HG02610 (cell line): ENCODE results near the gene TRIM33.
A peak's percentile ranks its signal among the peaks of the same experiment; 100 is the strongest.
"Not testable (repeated sequence)": the region's sequence is repeated elsewhere in the genome, so short reads cannot be mapped to it uniquely, and the experiment has no call there.

Experiments used
- ATAC-seq: cut with Tn5 transposase; IDR thresholded peaks from one replicate; pipeline ENCODE4 v1.9.1; 2021; ENCODE audit warnings: mild to moderate bottlenecking, moderate library complexity; ENCODE audit not compliant: unreplicated experiment

Gene TRIM33

GRCh38 chr1:114512595-114513280 lies 1.7 kb upstream of the TRIM33 start:
- no peak for ATAC-seq

DNA sequence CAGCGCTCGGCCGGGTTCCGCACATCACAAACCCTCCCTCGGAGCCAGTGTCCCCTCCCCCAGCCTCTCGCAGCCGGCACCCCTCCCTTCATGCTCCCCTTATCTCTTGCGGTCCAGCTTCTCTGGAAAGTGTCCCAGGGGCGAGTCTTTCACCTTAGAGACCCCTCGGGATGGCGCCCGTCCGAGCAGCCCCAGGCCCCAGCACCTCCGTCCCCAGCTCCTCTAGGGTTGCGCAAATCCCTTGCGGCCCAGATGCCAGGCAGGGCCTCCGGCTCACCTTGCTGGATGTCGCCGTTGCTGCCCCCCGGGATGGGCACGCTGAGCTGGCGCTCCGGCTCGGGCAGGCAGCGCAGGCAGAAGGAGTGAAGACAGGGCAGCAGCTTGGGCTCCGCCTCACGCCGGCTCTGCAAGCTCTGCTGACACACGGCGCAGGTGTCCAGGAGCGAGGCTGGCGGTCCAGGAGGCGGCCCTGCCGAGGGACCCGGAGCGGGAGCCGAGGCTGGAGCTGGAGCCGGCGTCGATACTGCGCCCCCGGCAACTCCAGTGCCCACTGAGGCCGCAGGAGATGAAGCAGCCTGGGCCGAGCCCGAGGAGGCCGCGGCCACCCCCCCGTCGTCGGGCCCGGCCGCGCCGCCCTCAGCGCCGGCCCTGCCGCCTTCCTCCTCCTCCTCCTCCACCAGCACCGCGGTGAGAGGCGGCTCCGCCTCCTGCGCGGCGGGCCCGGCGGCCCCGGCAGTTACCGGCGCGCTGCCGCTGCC lies 550 bp downstream of the TRIM33 start:
- peak; percentile 59 for ATAC-seq

DNA sequence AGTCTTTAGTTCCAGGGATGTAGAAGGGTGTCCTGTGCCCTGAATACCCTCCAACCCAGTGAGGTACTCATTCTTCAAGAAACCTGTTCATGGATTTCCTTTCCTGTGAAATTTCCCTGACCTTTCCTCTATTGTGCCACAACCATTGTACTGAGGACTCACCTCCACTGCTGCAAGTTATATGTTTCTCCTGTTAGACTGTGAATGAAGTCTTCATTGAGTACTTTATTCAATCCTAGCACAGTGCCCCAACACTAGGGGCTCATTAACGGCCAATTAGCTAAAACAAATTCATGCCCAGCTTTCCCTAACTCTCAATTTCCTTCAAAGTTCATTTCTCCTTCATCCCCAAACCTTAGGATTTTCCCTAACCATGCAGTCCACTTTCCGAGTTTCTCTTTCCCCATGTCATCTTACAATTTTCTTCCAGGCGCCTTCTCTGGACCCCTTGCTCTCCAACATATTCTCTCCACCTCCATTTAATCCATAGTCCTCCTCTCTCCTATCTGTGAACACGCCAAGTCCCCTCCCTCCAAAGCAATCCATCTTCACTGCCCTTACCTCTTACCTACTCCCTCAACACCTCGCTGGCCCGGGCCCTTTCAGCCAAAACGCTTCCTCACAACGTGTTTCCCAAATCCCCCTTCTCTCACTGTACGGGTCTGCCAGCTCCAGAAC lies 1.3 kb downstream of the TRIM33 start:
- ATAC-seq = no peak

- no peak for ATAC-seq
These were observed 2.6 kb downstream of the TRIM33 start for GRCh38 chr1:114508386-114508898.

DNA sequence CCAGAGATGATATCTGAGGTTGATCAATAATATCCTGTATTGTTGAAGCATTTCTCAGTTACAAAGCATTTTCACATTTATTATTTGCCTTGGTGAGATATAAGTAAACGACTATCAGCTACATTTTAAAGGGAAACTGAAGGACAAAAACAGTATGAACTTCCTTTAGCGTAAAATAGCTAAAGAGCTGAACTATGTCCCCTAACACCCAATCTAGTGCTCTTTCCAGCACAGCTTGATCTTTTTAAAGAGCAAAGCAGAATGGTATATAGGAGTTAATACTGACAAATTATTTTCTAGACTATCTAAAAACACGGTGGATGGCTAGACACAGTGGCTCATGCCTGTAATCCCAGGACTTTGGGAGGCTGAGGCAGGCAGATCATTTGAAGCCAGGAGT lies 3.5 kb downstream of the TRIM33 start:
- no peak for ATAC-seq

DNA sequence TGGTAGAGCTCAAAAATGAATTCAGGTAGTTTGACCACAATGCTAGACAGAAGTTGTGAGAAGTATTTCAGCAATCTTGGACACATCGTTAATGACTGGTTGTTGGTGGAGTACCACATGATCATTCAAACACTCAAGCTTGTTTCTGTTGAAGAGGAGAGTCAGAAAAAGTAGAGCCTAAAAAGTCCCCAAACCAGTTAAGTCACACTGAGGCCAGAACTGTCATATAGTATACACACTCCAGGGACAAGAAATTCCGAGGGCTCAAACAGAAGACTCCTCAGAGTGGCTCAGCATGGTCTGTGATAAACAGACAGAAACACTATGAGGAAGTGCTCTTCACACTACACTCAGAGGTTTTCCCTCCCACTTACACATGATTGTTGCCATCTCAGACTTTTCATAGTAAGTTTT lies 5.8 kb downstream of the TRIM33 start:
- ATAC-seq = no peak

- ATAC-seq = no peak
These were observed 7.0 kb downstream of the TRIM33 start for GRCh38 chr1:114503916-114504422.

- no peak for ATAC-seq
These were observed 8.9 kb downstream of the TRIM33 start for GRCh38 chr1:114502080-114502479.

DNA sequence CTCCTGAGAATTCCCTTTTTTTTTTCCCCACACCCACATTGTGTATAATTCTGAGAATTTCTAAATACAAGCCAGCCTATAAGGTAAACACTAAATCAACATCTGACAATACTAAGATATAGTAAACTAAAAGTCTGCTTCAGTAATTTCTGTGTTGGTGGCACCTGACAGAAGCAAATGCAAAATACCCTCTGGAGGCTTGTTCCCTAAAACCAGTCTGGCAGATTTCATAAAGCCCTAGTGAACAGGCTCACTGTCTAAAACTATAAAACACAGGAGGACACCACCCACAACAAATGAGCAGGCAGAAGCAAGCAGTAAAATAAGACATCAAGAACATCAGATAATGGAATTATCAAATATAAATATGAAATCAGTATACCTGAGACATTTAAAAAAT lies 11.5 kb downstream of the TRIM33 start:
- ATAC-seq = no peak

DNA sequence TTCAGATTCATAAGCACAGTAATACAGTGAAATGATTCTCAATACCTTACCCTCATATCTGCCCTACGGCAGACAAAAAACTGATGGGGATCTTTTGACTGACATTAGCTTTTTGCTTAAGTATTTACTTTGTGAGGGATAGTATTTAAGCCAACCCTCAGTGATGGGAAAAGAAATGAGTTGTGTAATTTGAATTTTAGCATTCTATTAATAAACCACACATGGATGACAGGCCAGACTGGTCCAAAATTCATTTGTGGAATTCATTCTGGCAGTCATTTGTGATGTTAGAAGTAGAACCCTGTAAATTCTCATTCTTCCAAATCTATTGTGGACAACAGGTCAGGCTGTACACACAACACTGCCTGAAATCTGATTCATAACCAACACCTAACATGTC lies 14.9 kb downstream of the TRIM33 start:
- no peak for ATAC-seq

DNA sequence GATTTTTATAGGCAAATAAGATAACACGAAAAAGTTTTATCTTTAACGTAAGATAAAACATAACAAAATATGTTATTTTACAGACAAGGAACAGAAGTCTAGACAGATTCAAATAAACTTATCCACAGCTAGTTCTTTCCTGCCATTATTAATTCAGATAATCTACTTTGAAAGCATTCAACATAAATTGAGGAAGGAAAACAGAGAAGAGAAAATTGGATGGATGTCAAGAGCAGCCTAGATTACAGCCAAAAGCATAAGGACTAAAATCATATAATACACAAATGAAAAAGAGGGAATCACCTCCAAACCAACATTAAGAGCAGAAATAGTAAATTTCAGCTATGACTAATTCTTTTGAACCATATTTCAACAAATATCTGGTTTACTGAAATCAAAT lies 15.5 kb downstream of the TRIM33 start:
- ATAC-seq = no peak

GRCh38 chr1:114492978-114493377 lies 18.0 kb downstream of the TRIM33 start:
- ATAC-seq = no peak

DNA sequence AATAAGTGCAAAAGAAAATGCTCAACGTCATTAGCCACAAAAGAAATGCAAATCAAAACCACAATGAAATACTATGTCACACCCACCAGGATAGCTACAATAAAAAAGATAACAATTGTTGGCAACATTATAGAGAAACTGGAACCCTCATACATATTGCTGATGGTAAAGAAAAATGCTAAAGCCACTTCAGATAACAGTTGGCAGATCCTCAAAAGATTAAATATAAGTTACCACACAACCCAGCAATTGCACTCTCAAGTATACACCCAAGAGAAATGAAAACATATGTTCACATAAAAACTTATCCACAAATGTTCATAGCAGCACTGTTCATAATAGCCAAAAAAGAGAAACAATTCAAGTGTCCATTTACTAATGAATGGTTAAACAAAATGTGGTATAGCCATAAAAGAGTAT lies 20.7 kb downstream of the TRIM33 start:
- ATAC-seq = no peak

DNA sequence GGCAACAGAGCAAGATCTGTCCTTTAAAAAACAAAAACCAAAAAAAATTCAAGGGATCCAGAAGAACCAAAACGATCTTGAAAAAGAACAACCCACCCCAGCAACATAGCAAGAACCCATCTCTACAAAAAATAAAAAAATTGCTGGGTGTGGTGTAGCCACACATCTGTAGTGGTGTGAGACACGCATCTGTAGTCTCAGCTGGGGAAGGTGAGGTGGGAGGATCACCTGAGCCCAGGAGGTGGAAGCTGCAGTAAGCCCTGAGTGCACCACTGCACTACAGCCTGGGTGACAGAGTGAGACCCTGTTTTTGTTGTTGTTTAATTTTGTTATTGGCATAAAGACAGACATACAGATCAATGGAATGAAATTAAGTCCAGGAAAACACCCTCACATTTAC lies 22.3 kb downstream of the TRIM33 start:
- ATAC-seq = no peak

GRCh38 chr1:114485286-114485685 lies 25.7 kb downstream of the TRIM33 start:
- no peak for ATAC-seq

GRCh38 chr1:114482585-114482984 lies 28.4 kb downstream of the TRIM33 start:
- peak; percentile 80 for ATAC-seq

GRCh38 chr1:114479636-114480035 lies 31.4 kb downstream of the TRIM33 start:
- ATAC-seq = not testable (repeated sequence)

DNA sequence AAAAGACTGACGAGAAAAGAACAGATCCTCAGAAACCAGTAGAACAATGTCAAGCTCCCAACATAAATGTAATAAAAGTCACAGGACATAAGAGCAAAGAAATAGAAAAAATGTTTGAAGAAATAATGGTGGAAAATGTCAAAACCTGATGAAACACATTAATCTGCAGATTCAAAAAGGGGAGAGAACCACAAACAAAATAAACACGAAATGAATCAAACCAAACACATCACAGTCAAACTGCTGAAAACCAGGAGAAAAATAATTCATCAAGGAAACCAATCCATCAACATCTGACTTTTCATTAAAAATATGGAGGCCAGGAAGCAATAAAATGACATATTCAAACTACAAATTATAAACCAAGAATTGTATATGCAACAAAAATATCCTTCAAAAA lies 31.9 kb downstream of the TRIM33 start:
- no peak for ATAC-seq

DNA sequence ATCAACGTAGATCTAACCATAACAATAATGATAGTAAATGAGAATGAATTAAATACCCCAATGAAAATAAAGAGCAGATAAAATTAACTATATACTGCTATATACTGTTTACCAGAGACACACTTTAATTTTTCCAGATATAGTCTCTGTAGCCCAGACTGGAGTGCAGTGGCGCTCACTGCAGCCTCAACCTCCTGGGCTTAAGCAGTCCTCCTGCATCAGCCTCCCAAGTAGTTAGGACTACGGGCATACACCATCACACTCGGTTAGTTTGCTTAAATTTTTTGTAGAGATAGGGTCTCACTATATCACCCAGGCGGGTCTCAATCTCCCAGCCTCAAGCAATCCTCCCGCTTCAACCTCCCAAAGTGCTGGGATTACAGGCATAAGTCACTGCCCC lies 37.2 kb downstream of the TRIM33 start:
- no peak for ATAC-seq

GRCh38 chr1:114472408-114472807 lies 38.6 kb downstream of the TRIM33 start:
- ATAC-seq = no peak

- no peak for ATAC-seq
These were observed 40.3 kb downstream of the TRIM33 start for GRCh38 chr1:114470681-114471080.
